ENCODE measurements around the gene DYRK4.

Gene DYRK4

DNA sequence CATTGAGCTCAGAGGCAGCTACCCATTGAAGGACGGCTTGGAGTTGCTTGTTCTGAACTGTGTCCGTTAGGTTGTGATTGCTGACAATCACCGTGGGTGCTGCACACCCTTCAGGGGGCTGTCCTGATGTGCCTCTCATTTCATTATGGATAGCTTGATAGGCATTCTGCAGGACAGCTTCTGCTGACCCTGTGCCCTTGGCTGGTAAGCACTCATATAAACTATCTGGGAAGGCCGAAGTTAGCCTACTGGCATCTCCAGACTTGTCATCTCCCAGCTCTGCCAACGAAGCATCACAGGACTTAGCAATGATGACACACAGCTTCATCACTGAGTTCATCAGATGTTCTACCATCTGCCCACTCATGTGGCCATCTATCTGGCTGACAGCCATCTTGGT is 64.5 kb downstream of the DYRK4 start:
- DNase-seq (ENCODE audit: low read depth in 3 of 3) = no peak

DNA sequence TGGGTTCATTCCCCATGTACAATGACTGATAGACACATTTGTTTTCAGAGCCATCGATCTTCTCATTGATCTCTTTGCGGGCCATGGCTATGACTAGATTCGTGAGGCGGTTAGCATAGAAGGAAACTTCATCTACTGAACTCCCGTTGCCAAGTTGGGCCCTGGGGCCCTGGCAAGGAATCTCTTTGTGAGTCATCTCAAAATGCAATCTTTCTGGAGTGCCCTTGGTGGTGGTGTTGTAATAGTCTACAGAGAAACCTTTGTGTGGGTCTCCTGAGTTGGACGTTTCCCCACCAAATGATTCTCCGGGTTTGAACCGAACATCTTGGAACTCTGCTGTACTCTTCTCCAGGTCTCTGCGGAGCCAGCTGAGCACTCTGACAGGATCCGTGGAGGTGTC is 66.4 kb downstream of the DYRK4 start:
- DNase-seq (ENCODE audit: low read depth in 3 of 3) = no peak

DNA sequence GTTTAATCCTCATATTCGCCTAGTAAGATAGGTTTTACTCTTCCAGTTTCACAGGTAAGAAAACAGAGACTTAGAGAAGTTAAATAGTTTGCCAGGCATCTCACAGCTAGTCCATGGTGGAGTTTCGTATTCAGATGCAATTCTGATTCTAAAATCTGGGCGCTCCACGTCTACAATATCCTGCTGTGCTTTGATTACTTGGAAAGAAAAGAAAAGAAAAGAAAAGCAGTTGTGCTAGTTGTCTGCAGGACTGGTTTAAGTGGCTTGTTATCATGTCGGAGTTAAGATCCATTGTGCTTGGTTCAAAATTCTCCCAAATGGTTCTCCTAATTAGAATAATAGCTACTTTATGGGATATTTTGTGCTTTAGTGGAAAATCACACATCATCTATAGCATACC is 68.3 kb downstream of the DYRK4 start:
- DNase-seq (ENCODE audit: low read depth in 3 of 3) = no peak

DNA sequence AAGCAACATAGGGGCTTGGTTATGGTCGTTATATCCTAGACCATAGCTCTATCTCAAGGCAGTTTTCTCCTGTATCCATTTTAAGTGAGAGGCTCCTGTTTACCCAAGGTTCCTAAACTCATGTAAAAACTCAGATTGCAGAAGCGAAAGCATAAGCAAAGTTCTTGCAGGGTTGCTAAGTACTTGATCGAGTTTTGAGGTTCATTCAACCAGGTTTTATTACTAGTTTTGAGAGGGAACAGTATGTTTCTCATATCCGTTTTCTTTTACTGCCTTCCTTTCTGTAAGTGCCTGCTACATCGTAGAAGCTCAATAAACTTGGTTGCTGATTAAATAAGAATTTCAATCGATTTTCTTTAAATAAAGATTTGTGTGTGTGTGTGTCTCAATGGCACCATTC is 81.7 kb downstream of the DYRK4 start:
- no peak for DNase-seq (ENCODE audit: low read depth in 3 of 3)

DNA sequence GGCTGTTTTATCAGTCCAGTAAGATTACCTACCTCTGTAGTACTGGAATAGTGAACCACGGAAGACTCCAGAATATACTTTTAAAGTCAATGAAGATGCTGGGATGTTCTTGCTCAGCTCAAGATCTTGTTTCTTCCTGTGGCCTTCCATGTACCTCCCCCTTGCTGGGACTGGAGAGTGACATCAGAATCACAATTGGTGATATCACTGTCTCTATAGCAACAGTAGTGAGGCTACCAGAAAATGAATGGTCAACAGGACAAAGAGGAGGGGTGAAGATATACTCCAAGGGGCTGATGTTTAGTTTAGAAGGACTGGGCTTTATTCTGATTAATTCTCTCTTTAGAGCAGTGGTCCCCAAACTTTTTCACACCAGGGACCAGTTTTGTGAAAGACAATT is 83.0 kb downstream of the DYRK4 start:
- no peak for DNase-seq (ENCODE audit: low read depth in 3 of 3)

DNA sequence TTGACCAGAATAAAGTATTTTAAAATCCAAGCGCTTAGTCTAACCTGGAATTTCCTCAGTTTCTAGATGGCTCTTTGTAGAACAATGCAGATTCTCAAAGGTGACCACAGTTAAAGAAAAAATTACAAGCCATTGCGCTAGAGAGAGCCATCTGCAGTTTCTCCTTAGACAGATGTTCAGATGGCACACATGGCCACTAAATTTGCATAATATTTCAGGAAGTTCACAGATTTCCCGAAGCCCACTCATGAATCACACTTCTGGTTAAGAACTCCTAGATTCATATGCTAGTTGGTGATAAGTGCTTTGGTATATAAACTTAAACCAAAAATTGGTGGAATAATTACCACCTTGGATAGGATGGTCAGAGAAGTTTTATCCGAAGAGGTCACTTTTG is 86.1 kb downstream of the DYRK4 start:
- DNase-seq (ENCODE audit: low read depth in 3 of 3) = no peak

DNA sequence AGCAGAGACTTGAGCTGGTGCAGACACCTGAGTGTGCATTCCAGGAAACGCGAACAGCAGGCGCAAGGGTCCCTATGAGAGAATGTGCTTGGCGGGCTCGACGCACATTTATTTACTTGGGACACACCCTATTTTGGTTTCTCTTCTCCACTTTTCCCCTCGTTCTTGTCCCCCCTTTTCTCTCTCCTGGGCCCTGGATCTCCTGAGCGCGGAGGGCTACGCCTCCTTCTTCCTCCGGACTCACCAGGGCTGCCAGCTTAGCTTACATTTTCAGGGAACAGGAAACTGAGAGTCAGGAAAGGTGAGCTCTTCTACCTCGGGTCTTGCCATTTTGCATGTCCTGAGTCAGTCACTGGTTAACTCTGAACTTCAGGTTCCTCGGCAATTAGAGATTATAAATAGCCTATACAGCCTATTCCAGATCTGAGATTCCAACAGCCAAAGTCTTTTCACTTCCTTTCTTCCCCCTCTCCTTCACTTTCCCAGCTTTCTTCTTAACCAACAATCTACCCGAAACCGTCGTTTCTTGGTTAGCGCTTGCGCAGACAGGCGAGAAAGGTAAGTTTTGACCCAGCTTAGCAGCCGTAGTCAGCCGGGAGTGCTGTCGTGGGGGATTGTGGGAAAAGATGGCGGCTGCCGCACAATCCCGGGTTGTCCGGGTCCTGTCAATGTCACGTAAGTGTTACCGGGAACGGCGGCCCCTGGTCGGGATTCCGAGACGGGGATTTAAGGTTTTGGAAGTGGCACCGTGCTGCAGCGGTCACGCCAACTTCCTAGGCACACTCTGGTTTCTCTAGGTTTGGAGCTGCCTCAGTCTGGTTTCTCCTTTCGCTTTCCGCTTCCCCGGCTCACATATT is 86.7 kb downstream of the DYRK4 start, which contains the start of the genes AKAP3 and NDUFA9:
TSS of gene AKAP3 (minus strand) at position 551 of the 857 bp plus-strand sequence. CDS start 10,855 bp downstream, outside the sequence.
TSS of gene NDUFA9 (plus strand) at position 614 of the 857 bp plus-strand sequence. CDS start at position 627, 13 bp downstream.
- DNase-seq (ENCODE audit: low read depth in 3 of 3) = peak; percentile 62 to 72 (median 70)

DNA sequence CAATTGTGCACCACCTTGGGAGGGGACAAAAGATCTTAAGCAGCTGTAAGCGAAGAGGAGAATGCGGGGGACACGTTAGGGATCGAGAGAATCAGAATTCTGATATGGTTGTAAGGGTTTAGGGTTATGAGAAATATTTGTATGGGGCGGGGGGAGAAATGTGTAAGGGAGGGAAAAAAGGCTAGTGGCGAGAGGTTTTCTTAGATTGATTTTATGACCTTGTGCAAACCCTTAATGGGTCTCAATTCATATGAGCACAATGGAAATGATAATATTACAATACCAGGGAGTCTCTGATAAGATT is 87.3 kb downstream of the DYRK4 start:
- no peak for DNase-seq (ENCODE audit: low read depth in 3 of 3)

DNA sequence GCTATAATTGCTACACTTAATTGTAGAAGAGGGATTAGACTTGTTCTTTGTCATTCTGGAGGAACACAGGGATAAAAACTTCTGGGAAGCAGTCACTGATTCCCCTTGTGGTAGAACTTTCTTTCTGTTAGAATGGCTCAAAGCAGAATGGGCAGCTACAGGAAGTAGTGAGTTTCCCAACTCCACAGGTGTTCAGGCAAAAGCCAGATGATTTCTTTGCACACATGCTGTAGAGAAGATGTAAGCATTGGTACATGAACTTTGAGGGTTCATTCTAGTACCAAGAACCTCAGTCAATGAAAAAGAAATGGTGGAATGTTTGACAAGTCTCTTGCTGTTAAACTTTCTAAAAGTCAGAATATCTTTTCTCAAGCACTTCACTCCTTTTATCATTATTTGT is 91.2 kb downstream of the DYRK4 start:
- DNase-seq (ENCODE audit: low read depth in 3 of 3) = no peak

DNA sequence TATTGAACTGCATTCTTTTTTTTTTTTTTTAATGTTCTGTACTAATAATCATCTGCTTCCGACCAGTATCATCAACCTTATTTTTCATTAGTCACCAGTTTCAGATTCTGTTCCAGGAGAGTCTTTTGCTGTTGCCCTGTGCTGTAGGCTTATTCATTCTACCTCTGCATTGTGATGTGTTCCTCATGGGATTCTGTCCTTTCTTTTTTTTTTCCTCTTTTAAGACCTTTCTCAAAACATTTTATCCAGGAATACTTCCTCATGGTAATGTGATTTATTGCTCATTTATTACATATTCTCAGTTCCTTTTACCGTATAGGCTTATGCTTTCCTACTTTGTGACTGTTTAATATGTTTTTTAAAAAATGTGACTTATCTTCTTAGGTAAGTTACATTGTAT is 91.7 kb downstream of the DYRK4 start:
- no peak for DNase-seq (ENCODE audit: low read depth in 3 of 3)
